SK-N-SH treated with all-trans-retinoic acid at 6 μM for 48 hours (cell line): ENCODE results near the gene MEOX1.

Experiments used
- CREB5 ChIP-seq: fragments of 250-450 bp; sonication (Bioruptor Pico); IDR thresholded peaks from 2 replicates; pipeline ENCODE4 v1.5.1; 2020; ENCODE audit warnings: low read depth, mild to moderate bottlenecking, moderate library complexity
- ISL1 ChIP-seq: fragments of 250-450 bp; sonication (Bioruptor Pico); IDR thresholded peaks from 2 replicates; pipeline ENCODE4 v2.1.2; 2022; ENCODE audit warnings: mild to moderate bottlenecking, moderate library complexity
- POU6F1 ChIP-seq: fragments of 250-450 bp; sonication (Bioruptor Pico); IDR thresholded peaks from 2 replicates; pipeline ENCODE4 v1.8.0; 2021; ENCODE audit warnings: low read depth, mild to moderate bottlenecking, moderate library complexity, borderline replicate concordance
- PPARA ChIP-seq: fragments of 250-450 bp; sonication (Bioruptor Pico); IDR thresholded peaks from 2 replicates; pipeline ENCODE4 v1.5.0; 2020; ENCODE audit warnings: mild to moderate bottlenecking, borderline replicate concordance
- RARB ChIP-seq: fragments of 250-450 bp; sonication (Bioruptor Pico); IDR thresholded peaks from 2 replicates; pipeline ENCODE4 v1.8.0; 2021; ENCODE audit warnings: mild to moderate bottlenecking, moderate library complexity
- TCF4 ChIP-seq: fragments of 250-450 bp; sonication (Bioruptor Pico); IDR thresholded peaks from 2 replicates; pipeline ENCODE4 v1.8.0; 2021; ENCODE audit warnings: mild to moderate bottlenecking, moderate library complexity, borderline replicate concordance
- ZC3H10 ChIP-seq: fragments of 250-450 bp; sonication (Bioruptor Pico); IDR thresholded peaks from 2 replicates; pipeline ENCODE4 v1.5.1; 2021; ENCODE audit warnings: mild to moderate bottlenecking, moderate library complexity
- ZNF565 ChIP-seq: fragments of 450-650 bp; formaldehyde crosslinking; conservative IDR thresholded peaks from 2 replicates; pipeline ENCODE4 v1.5.0; 2020; ENCODE audit warnings: low read depth, mild to moderate bottlenecking, moderate library complexity
- TF ChIP-seq, protein P1 (sequence below): fragments of 250-450 bp; sonication (Bioruptor Pico); IDR thresholded peaks from 2 replicates; pipeline ENCODE4 v1.8.0; 2020; ENCODE audit warnings: mild to moderate bottlenecking, moderate library complexity, borderline replicate concordance

GRCh38 chr17:43616421-43616820, 45.3 kb downstream of the MEOX1 start:
- TF ChIP-seq POU6F1 (no peak), ZNF565 (CRISPR knock-in tag) (no peak), RARB (CRISPR knock-in tag) (no peak), ZC3H10 (CRISPR knock-in tag) (no peak), PPARA (no peak), ISL1 (CRISPR knock-in tag) (no peak), CREB5 (no peak), TCF4 (no peak)
- TF ChIP-seq, protein P1, sequence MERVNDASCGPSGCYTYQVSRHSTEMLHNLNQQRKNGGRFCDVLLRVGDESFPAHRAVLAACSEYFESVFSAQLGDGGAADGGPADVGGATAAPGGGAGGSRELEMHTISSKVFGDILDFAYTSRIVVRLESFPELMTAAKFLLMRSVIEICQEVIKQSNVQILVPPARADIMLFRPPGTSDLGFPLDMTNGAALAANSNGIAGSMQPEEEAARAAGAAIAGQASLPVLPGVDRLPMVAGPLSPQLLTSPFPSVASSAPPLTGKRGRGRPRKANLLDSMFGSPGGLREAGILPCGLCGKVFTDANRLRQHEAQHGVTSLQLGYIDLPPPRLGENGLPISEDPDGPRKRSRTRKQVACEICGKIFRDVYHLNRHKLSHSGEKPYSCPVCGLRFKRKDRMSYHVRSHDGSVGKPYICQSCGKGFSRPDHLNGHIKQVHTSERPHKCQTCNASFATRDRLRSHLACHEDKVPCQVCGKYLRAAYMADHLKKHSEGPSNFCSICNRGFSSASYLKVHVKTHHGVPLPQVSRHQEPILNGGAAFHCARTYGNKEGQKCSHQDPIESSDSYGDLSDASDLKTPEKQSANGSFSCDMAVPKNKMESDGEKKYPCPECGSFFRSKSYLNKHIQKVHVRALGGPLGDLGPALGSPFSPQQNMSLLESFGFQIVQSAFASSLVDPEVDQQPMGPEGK (CRISPR knock-in tag), result no peak
